ENCODE data around the gene NFKBIB. TPM values are rescaled to one million over a fixed set of nuclear protein-coding genes. Genes with fewer than 3 reads are reported as not detected.
"Not testable (repeated sequence)": the region's sequence is repeated elsewhere in the genome, so short reads cannot be mapped to it uniquely, and the experiment has no call there.

NFKBIB gene
- total RNA-seq, 1 donor from 2014 or later: 4.7 TPM

DNA sequence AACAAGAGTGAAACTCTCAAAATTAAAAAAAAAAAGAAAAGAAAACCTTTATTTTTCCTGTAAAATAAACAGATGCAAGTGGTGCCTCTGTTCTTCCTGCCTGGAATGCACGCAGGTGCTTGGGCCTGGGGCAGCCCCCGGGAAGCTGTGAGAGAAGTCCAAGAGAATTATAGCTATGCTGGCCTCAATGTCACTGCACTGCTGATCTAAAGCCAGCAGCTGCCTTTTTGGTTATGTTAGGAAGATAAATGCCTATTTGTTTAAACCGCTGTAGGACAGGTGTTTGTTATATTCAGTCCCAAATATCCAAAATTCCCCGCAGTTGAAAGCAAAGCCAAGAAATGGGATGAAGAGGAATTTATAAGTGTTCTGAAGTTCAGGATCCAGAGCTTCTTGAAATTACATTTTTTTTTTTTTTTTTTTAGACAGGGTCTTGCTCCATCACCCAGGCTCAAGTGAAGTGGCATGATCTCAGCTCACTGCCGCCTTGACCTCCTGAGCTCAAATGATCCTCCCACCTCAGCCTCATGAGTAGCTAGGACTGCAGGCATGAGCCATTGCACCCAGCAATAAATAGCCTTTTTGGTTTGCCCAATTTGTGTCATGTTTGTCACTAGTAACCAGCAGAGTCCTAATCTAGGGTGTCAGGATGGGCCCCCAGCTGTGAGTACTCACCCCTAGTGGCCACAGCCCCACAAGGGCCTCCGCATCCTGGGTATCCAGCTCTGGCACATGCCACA, 23.9 kb upstream of the NFKBIB start:
- Histone ChIP-seq H3K27ac (ENCODE audit: low read depth, low read length) (no peak overlapping the region), H3K4me1 (ENCODE audit: control insufficient read depth in 3 of 3, insufficient read depth in 3 of 3, low read length in 3 of 3) (peaks cover 4 to 5% (median 5%) of the 10 kb centered on the region in 3 donors), H3K27me3 (ENCODE audit: control insufficient read depth in 3 of 3, insufficient read depth in 3 of 3, low read length in 3 of 3) (no peaks in the 10 kb centered on the region), H3K9me3 (ENCODE audit: control insufficient read depth in 3 of 3, low read length in 3 of 3) (no peaks in the 10 kb centered on the region), H3K4me3 (ENCODE audit: low read length in 3 of 3) (no peak overlapping the region), H3K36me3 (ENCODE audit: control insufficient read depth in 3 of 3, insufficient read depth in 3 of 3, low read length in 3 of 3) (peaks cover 10 to 13% (median 12%) of the 10 kb centered on the region in 3 donors), H3K9ac (ENCODE audit: low read depth in 1 of 3, low read length in 3 of 3) (no peak overlapping the region)

DNA sequence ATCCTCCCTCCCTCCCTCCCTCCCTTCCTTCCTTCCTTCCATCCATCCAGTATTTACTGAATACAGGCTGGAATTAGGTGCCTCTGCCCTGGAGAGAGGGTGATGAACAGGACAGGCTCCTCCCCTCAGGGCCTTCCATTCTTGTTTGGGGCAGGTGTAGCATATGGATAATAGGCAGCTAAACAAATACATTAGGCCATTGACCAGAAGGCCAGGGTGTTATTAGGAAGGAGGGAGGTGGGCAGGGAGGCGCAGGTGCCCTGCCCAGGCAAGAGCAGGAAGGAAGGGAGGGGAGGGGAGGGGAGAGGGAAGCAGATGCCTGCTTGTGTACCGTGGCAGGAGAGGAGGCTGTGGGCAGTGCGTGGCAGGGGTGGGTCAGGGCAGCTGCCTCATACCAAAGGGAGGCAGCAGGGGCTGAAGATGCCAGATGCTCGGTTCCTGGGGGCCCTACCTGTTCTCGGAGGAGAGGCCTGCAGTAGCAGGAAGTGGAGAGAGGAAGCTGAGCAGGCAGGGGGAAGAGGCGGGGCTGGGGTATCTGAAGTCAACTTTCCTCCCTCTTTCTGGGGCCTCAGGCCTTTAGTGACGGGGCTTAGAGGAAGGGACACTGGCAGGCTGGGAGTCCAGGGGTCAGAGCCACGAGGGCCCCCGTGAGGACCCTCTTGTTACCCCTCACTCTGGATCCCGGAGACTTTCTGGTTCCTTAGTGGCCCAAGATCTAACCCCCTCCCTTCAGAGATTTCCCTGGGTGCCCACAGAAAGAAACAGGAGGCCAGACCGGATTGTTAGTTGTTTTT, 21.8 kb upstream of the NFKBIB start, which contains the start of gene RINL:
RINL (minus strand) TSS at position 495 of the 794 bp plus-strand sequence. CDS start 1,533 bp downstream, outside the sequence.
- Histone ChIP-seq H3K36me3 (ENCODE audit: control insufficient read depth in 3 of 3, insufficient read depth in 3 of 3, low read length in 3 of 3) (peaks cover 21 to 25% (median 24%) of the 10 kb centered on the region in 3 donors), H3K9ac (ENCODE audit: low read depth in 1 of 3, low read length in 3 of 3) (peak within 1 kb of the TSS in 1 of 3 donors; percentile 25), H3K4me3 (ENCODE audit: low read length in 3 of 3) (no peak within 1 kb of the TSS), H3K27ac (ENCODE audit: low read depth, low read length) (no peak within 1 kb of the TSS), H3K4me1 (ENCODE audit: control insufficient read depth in 3 of 3, insufficient read depth in 3 of 3, low read length in 3 of 3) (peaks cover 4 to 5% (median 5%) of the 10 kb centered on the region in 3 donors), H3K27me3 (ENCODE audit: control insufficient read depth in 3 of 3, insufficient read depth in 3 of 3, low read length in 3 of 3) (no peaks in the 10 kb centered on the region), H3K9me3 (ENCODE audit: control insufficient read depth in 3 of 3, low read length in 3 of 3) (no peaks in the 10 kb centered on the region)

DNA sequence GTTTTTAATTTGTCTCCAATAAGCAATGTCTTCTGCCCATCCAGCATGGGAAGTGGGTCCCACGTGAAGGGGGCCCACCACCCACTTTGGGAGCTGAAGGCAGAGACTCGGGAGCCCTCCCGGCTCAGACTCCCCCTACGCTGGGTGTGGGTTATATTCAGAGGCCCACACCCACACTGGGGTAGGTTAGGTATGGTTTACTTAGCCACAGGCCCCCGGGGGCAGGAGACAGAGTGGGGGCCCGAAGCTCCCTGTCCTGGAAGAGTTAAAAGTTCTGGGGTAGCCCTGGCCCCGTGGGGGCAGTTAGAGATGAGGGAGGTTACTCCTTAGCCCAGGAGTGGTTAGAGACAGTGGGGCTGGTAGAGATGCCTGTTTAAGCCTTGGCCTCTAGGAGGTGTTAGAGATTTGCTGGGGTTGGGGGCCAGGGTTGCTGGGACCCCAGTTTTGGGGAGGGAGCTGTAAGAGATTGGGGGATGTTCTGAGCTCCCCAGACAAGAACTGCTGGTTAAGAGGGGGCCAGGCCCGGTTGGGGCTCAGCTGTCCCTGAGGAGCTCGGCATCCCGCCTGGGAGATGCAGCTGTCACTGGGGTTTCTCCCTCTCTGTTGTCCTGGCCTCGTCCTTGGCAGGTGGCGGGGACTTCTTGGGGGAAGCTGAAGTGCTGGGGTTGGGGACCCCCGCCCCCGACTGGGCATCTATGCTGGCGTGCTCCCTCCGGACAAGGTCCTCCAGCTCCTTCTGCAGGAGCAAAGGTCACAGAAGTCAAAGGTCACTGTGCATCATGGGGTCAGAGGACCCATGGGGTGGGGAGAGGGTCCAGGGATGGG, 21.0 kb upstream of the NFKBIB start:
- H3K9ac ChIP-seq (ENCODE audit: low read depth in 1 of 3, low read length in 3 of 3): peak overlapping the region in 1 of 3 donors; percentile 25
- no peak overlapping the region for H3K27ac ChIP-seq (ENCODE audit: low read depth, low read length)
- no peaks in the 10 kb centered on the region for H3K27me3 ChIP-seq (ENCODE audit: control insufficient read depth in 3 of 3, insufficient read depth in 3 of 3, low read length in 3 of 3)
- H3K4me3 ChIP-seq (ENCODE audit: low read length in 3 of 3): no peak overlapping the region
- no peaks in the 10 kb centered on the region for H3K9me3 ChIP-seq (ENCODE audit: control insufficient read depth in 3 of 3, low read length in 3 of 3)
- H3K36me3 ChIP-seq (ENCODE audit: control insufficient read depth in 3 of 3, insufficient read depth in 3 of 3, low read length in 3 of 3): peaks cover 27 to 31% (median 30%) of the 10 kb centered on the region in 3 donors
- peaks cover 4 to 5% (median 5%) of the 10 kb centered on the region in 3 donors for H3K4me1 ChIP-seq (ENCODE audit: control insufficient read depth in 3 of 3, insufficient read depth in 3 of 3, low read length in 3 of 3)

DNA sequence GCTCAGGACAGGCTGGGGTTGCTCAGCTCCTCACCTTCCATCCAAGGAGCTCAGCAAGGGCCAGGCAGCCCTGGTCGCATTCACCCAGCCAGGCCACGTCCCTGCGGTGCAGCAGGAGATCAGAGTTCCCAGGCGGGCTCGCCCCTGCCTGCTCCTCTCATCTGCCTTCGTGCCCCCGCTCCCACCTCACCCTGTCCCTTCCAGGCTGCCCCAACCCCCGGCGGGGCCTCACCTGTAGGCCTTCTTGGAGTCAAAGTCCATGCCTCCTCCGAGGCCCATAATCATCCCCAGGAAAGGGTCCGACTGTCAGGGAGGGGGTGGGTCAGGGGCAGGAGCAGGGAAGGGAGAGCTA, 20.4 kb upstream of the NFKBIB start:
- H3K4me3 ChIP-seq (ENCODE audit: low read length in 3 of 3): no peak overlapping the region
- H3K27ac ChIP-seq (ENCODE audit: low read depth, low read length): no peak overlapping the region
- H3K36me3 ChIP-seq (ENCODE audit: control insufficient read depth in 3 of 3, insufficient read depth in 3 of 3, low read length in 3 of 3): peaks cover 30 to 31% (median 31%) of the 10 kb centered on the region in 3 donors
- no peaks in the 10 kb centered on the region for H3K27me3 ChIP-seq (ENCODE audit: control insufficient read depth in 3 of 3, insufficient read depth in 3 of 3, low read length in 3 of 3)
- no peaks in the 10 kb centered on the region for H3K9me3 ChIP-seq (ENCODE audit: control insufficient read depth in 3 of 3, low read length in 3 of 3)
- peak overlapping the region in 1 of 3 donors; percentile 25 for H3K9ac ChIP-seq (ENCODE audit: low read depth in 1 of 3, low read length in 3 of 3)
- peaks cover 3 to 5% (median 4%) of the 10 kb centered on the region in 3 donors for H3K4me1 ChIP-seq (ENCODE audit: control insufficient read depth in 3 of 3, insufficient read depth in 3 of 3, low read length in 3 of 3)

DNA sequence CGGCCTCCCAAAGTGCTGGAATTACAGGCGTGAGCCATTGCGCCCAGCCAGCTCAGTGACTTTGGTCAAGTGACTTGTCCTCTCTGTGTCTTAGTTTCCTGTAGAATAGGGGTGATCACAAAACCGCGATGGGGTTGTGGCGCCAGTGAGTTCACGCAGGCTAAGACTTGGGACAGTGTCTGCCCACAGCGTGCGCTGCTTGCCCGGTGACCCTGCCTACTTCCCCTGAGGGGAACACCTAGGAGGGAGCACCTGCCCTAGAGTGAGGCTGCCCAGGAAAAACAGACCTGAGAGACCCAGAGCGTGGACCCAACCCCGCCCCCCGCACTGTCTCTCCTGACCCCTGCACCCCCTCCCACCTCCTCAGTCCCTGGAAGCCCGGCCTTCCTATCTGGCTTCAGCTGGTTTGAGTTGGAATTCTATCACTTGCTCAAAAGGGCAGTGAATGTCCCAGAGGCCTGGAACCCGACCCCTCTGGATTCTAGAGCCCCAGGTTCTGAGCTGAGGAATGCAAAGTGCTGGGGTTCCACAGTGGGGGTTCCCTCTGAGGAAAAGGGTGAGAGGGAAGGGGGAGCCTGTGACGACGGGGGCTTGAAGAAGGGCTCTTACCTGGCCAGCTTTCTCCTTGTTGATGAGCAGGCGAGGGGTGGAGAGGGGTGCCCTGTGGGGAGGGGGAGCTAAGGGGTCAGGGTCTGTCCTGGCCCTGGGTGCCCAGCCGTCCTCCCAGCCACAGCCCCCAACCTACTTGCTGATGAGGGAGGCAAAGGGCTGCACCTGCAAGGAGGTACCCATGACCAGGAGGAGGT, 19.5 kb upstream of the NFKBIB start:
- Histone ChIP-seq H3K27me3 (ENCODE audit: control insufficient read depth in 3 of 3, insufficient read depth in 3 of 3, low read length in 3 of 3) (no peaks in the 10 kb centered on the region), H3K36me3 (ENCODE audit: control insufficient read depth in 3 of 3, insufficient read depth in 3 of 3, low read length in 3 of 3) (peaks cover 30 to 31% (median 31%) of the 10 kb centered on the region in 3 donors), H3K9ac (ENCODE audit: low read depth in 1 of 3, low read length in 3 of 3) (no peak overlapping the region), H3K4me1 (ENCODE audit: control insufficient read depth in 3 of 3, insufficient read depth in 3 of 3, low read length in 3 of 3) (peaks cover 3 to 5% (median 4%) of the 10 kb centered on the region in 3 donors), H3K27ac (ENCODE audit: low read depth, low read length) (no peak overlapping the region), H3K4me3 (ENCODE audit: low read length in 3 of 3) (no peak overlapping the region), H3K9me3 (ENCODE audit: control insufficient read depth in 3 of 3, low read length in 3 of 3) (no peaks in the 10 kb centered on the region)

DNA sequence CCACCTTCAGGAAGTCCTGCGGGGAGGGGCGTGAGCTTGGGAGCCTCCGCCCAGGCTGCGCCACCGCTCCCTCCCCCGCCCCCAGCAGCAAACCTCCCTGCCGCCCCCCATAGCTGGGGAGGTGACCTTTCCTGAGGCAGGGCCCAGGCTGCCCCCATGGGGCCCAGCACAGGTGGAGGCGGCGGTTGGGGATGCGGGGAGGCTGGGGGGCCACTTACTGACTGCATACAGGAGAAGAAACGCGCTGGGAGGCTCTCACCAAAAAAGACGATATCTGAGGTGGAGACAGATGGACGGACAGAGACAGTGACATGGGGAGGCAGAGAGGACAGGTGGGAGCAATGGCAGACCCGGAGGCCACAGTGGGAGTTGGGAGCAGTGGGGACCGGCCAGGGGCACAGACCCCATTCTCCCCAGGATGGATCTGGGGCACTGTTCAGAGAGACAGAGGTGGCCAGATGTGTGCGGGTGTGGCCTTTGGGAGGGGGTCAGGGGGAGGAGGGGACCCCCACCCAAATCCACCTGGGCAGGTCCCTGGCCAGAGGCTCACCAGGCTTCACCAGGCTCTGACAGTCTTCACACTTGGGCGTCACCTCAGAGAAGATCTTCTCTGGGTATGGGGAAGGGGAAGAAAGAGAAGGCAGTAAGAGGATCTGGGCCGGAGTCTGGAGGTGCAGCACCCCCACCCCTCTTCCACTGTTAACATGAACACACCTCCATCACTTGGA, 18.7 kb upstream of the NFKBIB start:
- H3K27me3 ChIP-seq (ENCODE audit: control insufficient read depth in 3 of 3, insufficient read depth in 3 of 3, low read length in 3 of 3): no peaks in the 10 kb centered on the region
- H3K4me1 ChIP-seq (ENCODE audit: control insufficient read depth in 3 of 3, insufficient read depth in 3 of 3, low read length in 3 of 3): peaks cover 7 to 9% (median 7%) of the 10 kb centered on the region in 3 donors
- H3K9me3 ChIP-seq (ENCODE audit: control insufficient read depth in 3 of 3, low read length in 3 of 3): no peaks in the 10 kb centered on the region
- no peak overlapping the region for H3K27ac ChIP-seq (ENCODE audit: low read depth, low read length)
- H3K36me3 ChIP-seq (ENCODE audit: control insufficient read depth in 3 of 3, insufficient read depth in 3 of 3, low read length in 3 of 3): peaks cover 30 to 31% (median 31%) of the 10 kb centered on the region in 3 donors
- no peak overlapping the region for H3K9ac ChIP-seq (ENCODE audit: low read depth in 1 of 3, low read length in 3 of 3)
- H3K4me3 ChIP-seq (ENCODE audit: low read length in 3 of 3): no peak overlapping the region

DNA sequence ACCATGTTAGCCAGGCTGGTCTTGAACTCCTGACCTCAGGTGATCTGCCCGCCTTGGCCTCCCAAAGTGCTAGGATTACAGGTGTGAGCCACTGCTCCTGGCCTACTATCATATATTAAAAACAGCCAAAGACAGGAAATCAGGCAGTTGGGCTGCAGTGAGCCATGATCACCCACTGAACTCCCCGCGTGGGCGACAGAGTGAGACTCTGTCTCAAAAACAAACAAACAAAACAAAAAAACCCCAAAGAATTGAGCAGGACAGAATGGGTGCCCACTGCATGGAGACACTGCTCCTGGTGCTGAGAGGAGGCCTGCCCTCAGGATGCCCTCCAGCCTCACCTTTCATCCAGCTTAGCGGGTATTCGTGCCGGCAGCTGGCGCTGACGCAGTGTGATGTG, 16.5 kb upstream of the NFKBIB start:
- no peak overlapping the region for H3K9ac ChIP-seq (ENCODE audit: low read depth in 1 of 3, low read length in 3 of 3)
- H3K27me3 ChIP-seq (ENCODE audit: control insufficient read depth in 3 of 3, insufficient read depth in 3 of 3, low read length in 3 of 3): no peaks in the 10 kb centered on the region
- no peaks in the 10 kb centered on the region for H3K9me3 ChIP-seq (ENCODE audit: control insufficient read depth in 3 of 3, low read length in 3 of 3)
- H3K36me3 ChIP-seq (ENCODE audit: control insufficient read depth in 3 of 3, insufficient read depth in 3 of 3, low read length in 3 of 3): peaks cover 36 to 41% (median 38%) of the 10 kb centered on the region in 3 donors
- peaks cover 5 to 9% (median 9%) of the 10 kb centered on the region in 3 donors for H3K4me1 ChIP-seq (ENCODE audit: control insufficient read depth in 3 of 3, insufficient read depth in 3 of 3, low read length in 3 of 3)
- no peak overlapping the region for H3K27ac ChIP-seq (ENCODE audit: low read depth, low read length)
- no peak overlapping the region for H3K4me3 ChIP-seq (ENCODE audit: low read length in 3 of 3)

DNA sequence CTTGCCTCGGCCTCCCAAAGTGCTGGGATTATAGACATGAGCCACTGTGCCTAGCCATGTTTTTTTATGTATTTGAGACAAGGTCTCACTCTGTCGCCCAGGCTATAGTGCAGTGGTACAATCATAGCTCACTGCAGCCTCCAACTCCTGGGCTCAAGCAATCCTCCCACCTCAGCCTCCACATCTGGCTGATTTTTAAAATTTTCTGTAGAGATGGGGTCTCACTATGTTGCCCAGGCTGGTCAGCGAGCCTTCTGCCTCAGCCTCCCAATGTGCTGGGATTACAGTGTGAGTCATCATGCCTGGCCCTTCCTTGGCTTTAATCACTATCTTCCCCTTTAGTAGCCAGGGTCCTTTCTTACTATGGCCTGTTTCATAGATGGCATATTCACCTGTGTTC, 15.1 kb upstream of the NFKBIB start:
- H3K27me3 ChIP-seq (ENCODE audit: control insufficient read depth in 3 of 3, insufficient read depth in 3 of 3, low read length in 3 of 3); H3K27ac ChIP-seq (ENCODE audit: low read depth, low read length); H3K9me3 ChIP-seq (ENCODE audit: control insufficient read depth in 3 of 3, low read length in 3 of 3); H3K4me3 ChIP-seq (ENCODE audit: low read length in 3 of 3); H3K9ac ChIP-seq (ENCODE audit: low read depth in 1 of 3, low read length in 3 of 3): not testable (repeated sequence)
- peaks cover 13 to 15% (median 14%) of the 10 kb centered on the region in 3 donors for H3K4me1 ChIP-seq (ENCODE audit: control insufficient read depth in 3 of 3, insufficient read depth in 3 of 3, low read length in 3 of 3)
- H3K36me3 ChIP-seq (ENCODE audit: control insufficient read depth in 3 of 3, insufficient read depth in 3 of 3, low read length in 3 of 3): peaks cover 43 to 48% (median 46%) of the 10 kb centered on the region in 3 donors

Measured in skeletal muscle tissue (tissue), 4 donors.